Measurements from ENCODE around the gene SBF1. TPM values are rescaled to one million over a fixed set of nuclear protein-coding genes. Genes with fewer than 3 reads are reported as not detected.

The SBF1 gene
- total RNA-seq, 1 experiment from 2014 or later: 48.5 TPM

DNA sequence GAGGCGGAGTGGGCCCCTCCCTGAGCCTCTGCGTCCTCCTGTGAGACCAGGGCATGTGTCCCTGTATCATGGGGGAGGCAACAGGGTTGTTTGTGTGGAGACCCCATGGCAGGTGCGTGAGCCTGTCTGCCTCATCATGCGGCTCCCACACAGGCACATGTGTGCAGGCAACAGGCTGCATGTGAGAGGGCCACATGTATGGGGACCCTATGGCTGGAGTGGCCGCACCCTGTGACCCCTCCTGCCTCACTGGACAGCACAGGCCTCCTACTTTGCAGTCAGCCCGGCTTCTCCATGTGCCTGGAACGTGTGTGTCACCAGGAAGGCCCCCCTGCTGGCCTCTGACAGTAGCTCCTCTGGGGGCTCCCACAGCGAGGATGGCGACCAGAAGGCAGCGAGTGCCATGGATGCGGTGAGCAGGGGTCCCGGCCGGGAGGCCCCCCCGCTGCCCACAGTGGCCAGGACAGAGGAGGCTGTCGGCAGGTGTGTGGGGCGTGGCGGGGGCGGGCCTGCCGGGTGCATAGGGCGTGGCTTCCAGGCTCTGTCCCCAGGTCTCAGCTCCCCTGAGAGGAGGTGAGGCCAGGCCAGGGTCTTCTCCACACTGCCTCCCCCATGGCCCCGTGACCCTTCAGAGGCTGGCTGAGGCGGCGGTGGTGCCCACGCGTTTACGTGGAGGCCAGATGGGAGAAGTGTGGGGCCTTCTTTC, 34.1 kb downstream of the SBF1 start:
- TF ChIP-seq EZH2phosphoT487 (IDR thresholded peaks at IDR 0.05; ENCODE audit: borderline replicate concordance, low read length) (no peak), EZH2 (IDR thresholded peaks at IDR 0.05; ENCODE audit: low read length, unreplicated experiment) (no peak)
- TF ChIP-seq, protein P1, sequence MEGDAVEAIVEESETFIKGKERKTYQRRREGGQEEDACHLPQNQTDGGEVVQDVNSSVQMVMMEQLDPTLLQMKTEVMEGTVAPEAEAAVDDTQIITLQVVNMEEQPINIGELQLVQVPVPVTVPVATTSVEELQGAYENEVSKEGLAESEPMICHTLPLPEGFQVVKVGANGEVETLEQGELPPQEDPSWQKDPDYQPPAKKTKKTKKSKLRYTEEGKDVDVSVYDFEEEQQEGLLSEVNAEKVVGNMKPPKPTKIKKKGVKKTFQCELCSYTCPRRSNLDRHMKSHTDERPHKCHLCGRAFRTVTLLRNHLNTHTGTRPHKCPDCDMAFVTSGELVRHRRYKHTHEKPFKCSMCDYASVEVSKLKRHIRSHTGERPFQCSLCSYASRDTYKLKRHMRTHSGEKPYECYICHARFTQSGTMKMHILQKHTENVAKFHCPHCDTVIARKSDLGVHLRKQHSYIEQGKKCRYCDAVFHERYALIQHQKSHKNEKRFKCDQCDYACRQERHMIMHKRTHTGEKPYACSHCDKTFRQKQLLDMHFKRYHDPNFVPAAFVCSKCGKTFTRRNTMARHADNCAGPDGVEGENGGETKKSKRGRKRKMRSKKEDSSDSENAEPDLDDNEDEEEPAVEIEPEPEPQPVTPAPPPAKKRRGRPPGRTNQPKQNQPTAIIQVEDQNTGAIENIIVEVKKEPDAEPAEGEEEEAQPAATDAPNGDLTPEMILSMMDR (conservative IDR thresholded peaks at IDR 0.05; ENCODE audit: low read depth, low read length): no peak
- Histone ChIP-seq H3K4me1 (ENCODE audit: insufficient read depth, low read length) (no peaks in the 10 kb centered on the region), H3K9me2 (replicated peaks; ENCODE audit: low read length) (no peaks in the 10 kb centered on the region), H3K36me3 (ENCODE audit: low read depth, low read length) (no peaks in the 10 kb centered on the region), H3F3A (ENCODE audit: low read length, unreplicated experiment) (no peaks in the 10 kb centered on the region), H3K4me3 (ENCODE audit: low read length) (no peak overlapping the region), H4K20me1 (ENCODE audit: low read length) (no peaks in the 10 kb centered on the region), H3K9ac (ENCODE audit: low read length) (no peak overlapping the region), H3K27me3 (ENCODE audit: low read length) (no peaks in the 10 kb centered on the region), H3K4me2 (ENCODE audit: low read length) (no peak overlapping the region), H3K27ac (ENCODE audit: low read length) (no peak overlapping the region), H3K9me3 (ENCODE audit: low read length) (no peaks in the 10 kb centered on the region), H2AFZ (ENCODE audit: low read length) (no peak overlapping the region), H3K79me2 (ENCODE audit: low read length) (no peaks in the 10 kb centered on the region)
- no peak for DNase-seq
- no peak for ATAC-seq
- intact Hi-C loops (cut with micrococcal nuclease): no loop called here
- POLR2A ChIA-PET (ENCODE audit: unreplicated experiment): no interaction called here
- BruUV-seq (replicated peaks): no TSS peak
- CTCF ChIA-PET: no interaction called here

DNA sequence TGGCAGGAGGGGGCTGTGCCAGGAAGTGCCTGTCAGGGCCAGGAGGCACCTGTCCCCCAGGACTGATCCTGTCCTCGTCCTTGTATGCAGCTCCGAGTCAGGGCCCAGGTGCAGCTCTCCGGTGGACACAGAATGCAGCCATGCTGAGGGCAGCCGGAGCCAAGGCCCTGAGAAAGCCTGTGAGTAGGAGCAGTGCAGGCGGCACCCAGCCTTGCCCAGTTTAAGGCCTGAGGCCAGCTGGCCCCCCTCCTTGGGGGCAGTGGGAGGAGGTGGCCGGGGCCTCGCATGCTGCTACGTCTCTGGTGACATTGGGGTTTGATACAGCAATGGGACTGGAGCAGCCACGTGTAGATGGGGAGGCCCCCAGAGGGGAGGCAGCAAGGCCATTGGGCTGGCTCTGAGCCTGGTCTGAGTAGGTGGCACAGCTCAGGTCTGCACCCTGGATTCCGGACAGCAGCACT, 34.9 kb downstream of the SBF1 start:
- H3K9me3 ChIP-seq (ENCODE audit: low read length): no peaks in the 10 kb centered on the region
- intact Hi-C loops (cut with micrococcal nuclease): no loop called here
- ATAC-seq (no peak), DNase-seq (no peak)
- ChIA-PET POLR2A (ENCODE audit: unreplicated experiment) (no interaction called here), CTCF (no interaction called here)
- no peaks in the 10 kb centered on the region for H3K36me3 ChIP-seq (ENCODE audit: low read depth, low read length)
- H3K4me1 ChIP-seq (ENCODE audit: insufficient read depth, low read length): no peaks in the 10 kb centered on the region
- H3K27me3 ChIP-seq (ENCODE audit: low read length): no peaks in the 10 kb centered on the region
- H3K9ac ChIP-seq (ENCODE audit: low read length): no peak overlapping the region
- H4K20me1 ChIP-seq (ENCODE audit: low read length): no peaks in the 10 kb centered on the region
- no peaks in the 10 kb centered on the region for H3K79me2 ChIP-seq (ENCODE audit: low read length)
- no peak overlapping the region for H3K4me2 ChIP-seq (ENCODE audit: low read length)
- no peak overlapping the region for H3K27ac ChIP-seq (ENCODE audit: low read length)
- no peak for TF ChIP-seq EZH2phosphoT487 (IDR thresholded peaks at IDR 0.05; ENCODE audit: borderline replicate concordance, low read length)
- TF ChIP-seq, protein P1 (conservative IDR thresholded peaks at IDR 0.05; ENCODE audit: low read depth, low read length): no peak
- no peak for TF ChIP-seq EZH2 (IDR thresholded peaks at IDR 0.05; ENCODE audit: low read length, unreplicated experiment)
- H3F3A ChIP-seq (ENCODE audit: low read length, unreplicated experiment): no peaks in the 10 kb centered on the region
- no peaks in the 10 kb centered on the region for H3K9me2 ChIP-seq (replicated peaks; ENCODE audit: low read length)
- no peak overlapping the region for H2AFZ ChIP-seq (ENCODE audit: low read length)
- BruUV-seq (replicated peaks): no TSS peak
- H3K4me3 ChIP-seq (ENCODE audit: low read length): no peak overlapping the region

- Histone ChIP-seq H4K20me1 (ENCODE audit: low read length) (no peaks in the 10 kb centered on the region), H2AFZ (ENCODE audit: low read length) (no peak overlapping the region), H3K36me3 (ENCODE audit: low read depth, low read length) (no peaks in the 10 kb centered on the region), H3K27ac (ENCODE audit: low read length) (no peak overlapping the region), H3K9me2 (replicated peaks; ENCODE audit: low read length) (no peaks in the 10 kb centered on the region), H3K4me2 (ENCODE audit: low read length) (no peak overlapping the region), H3K9me3 (ENCODE audit: low read length) (no peaks in the 10 kb centered on the region), H3K79me2 (ENCODE audit: low read length) (no peaks in the 10 kb centered on the region), H3K9ac (ENCODE audit: low read length) (no peak overlapping the region), H3K4me1 (ENCODE audit: insufficient read depth, low read length) (no peaks in the 10 kb centered on the region), H3K27me3 (ENCODE audit: low read length) (no peaks in the 10 kb centered on the region), H3K4me3 (ENCODE audit: low read length) (no peak overlapping the region), H3F3A (ENCODE audit: low read length, unreplicated experiment) (no peaks in the 10 kb centered on the region)
- TF ChIP-seq EZH2 (IDR thresholded peaks at IDR 0.05; ENCODE audit: low read length, unreplicated experiment): no peak
- TF ChIP-seq, protein P1 (conservative IDR thresholded peaks at IDR 0.05; ENCODE audit: low read depth, low read length): no peak
- ChIA-PET CTCF (no interaction called here), POLR2A (ENCODE audit: unreplicated experiment) (no interaction called here)
- intact Hi-C loops (cut with micrococcal nuclease): no loop called here
- DNase-seq (no peak), ATAC-seq (no peak)
- BruUV-seq (replicated peaks): no TSS peak
Measured at GRCh38 chr22:50439314-50439870, 35.4 kb downstream of the SBF1 start.

Measured in PC-3 (cell line).